GM18870 (cell line): ENCODE measurements around the gene TRPM4.
"Not testable (repeated sequence)": the region's sequence is repeated elsewhere in the genome, so short reads cannot be mapped to it uniquely, and the experiment has no call there.

Experiments used
- ATAC-seq: cut with Tn5 transposase; IDR thresholded peaks from one replicate; pipeline ENCODE4 v1.9.1; 2021; ENCODE audit warnings: moderate library complexity; ENCODE audit not compliant: unreplicated experiment

Gene TRPM4

GRCh38 chr19:49224441-49224840, 66.8 kb downstream of the TRPM4 start:
- ATAC-seq, result not testable (repeated sequence)

DNA sequence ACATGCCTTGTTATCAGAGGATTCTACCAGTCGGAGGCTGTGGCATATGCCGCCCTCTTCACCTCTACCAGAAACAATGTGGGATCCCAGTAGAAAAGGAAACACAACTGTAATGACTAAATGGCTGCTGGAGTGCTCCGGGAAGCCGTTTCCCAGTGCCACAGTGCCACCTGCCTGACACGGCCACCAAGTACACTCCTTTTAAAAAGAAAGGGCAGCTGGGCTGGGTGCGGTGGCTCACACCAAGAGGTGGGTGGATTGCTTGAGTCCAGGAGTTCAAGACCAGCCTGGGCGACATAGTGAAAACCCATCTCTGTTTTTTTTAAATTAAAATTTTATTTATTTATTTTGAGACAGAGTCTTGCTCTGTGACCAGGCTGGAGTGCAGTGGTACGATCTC, 67.3 kb downstream of the TRPM4 start:
- no peak for ATAC-seq

DNA sequence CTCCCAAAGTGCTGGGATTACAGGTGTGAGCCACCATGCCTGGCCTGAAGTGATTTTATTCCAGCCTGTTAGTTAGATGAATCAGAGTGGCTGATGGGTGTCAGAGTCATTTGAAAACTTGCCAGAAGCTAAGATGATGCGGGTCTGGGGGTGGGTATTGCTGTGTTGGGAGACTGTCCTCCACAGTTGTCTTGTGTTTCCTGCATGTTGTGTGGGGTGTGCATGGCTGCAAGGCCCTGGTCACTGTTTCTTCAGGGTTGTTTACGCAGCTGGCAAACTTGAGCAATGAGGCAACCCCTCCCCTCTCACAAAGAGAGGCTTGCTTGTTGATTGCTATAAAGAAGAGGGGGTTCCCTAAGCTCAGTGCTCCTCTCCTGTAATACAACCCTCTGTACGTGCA, 71.8 kb downstream of the TRPM4 start:
- no peak for ATAC-seq

GRCh38 chr19:49231389-49231788, 73.8 kb downstream of the TRPM4 start:
- ATAC-seq, result no peak

- ATAC-seq, result no peak
These were observed 74.2 kb downstream of the TRPM4 start for GRCh38 chr19:49231804-49232203.

- ATAC-seq, result no peak
These were observed 75.6 kb downstream of the TRPM4 start for GRCh38 chr19:49233163-49233562.

DNA sequence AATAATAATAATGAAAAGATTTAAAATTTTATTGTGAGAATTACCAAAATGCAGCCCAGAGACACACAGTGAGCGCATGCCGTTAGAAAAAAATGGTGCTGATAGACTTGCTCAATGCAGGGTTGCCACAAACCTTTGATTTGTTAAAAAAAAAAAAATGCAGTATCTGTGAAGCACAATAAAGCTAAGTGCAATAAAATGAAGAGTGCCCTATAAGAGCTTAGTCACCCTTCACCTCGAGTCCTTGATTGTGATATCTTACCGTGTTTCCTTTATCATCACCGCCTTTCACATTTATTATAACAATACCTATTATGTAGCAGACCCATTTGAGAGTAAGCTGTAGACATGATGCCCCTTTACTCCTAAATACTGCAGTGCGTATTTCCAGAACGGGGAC, 84.2 kb downstream of the TRPM4 start:
- ATAC-seq, result no peak

- ATAC-seq, result no peak
These were observed 85.5 kb downstream of the TRPM4 start for GRCh38 chr19:49243129-49243528.

DNA sequence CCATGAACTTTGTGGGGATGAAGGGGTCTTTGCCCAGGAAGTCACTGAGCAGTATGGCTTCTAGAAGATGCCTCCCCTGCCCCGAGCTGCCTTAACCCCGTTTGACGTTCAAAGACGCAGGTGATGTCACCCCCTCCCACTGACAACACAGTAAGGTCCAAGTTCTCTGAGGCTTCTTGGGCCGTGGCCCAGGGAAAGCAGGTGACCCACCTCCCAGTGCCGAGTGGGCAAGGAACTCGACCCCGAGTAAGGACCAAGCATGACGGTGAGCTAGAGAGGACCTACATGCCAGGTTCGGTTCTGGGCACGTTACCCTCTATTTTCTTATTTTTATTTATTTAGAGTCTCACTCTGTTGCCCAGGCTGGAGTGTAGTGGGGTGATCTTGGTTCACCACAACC, 86.1 kb downstream of the TRPM4 start:
- ATAC-seq, result no peak

DNA sequence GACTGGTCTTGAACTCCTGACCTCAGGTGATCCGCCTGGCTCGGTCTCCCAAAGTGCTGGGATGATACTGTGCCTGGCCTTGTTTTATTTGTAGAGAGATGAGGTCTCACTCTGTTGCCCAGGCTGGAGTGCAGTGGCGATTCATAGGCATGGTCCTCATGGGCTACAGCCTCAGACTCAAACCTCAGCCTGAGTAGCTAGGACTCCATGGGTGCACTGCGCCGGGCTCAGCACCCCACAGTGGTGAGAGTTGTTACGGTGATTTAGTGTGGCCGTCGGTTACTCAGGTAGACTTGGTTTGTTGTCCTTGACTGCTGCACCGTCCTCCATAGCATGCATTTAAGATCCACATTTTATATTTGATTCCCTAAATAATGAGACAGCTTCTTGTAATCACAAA, 86.7 kb downstream of the TRPM4 start:
- no peak for ATAC-seq

- no peak for ATAC-seq
These were observed 90.1 kb downstream of the TRPM4 start for GRCh38 chr19:49247676-49248075.

GRCh38 chr19:49249933-49250332, 92.3 kb downstream of the TRPM4 start:
- no peak for ATAC-seq

GRCh38 chr19:49255674-49256073, 98.1 kb downstream of the TRPM4 start:
- ATAC-seq, result no peak

DNA sequence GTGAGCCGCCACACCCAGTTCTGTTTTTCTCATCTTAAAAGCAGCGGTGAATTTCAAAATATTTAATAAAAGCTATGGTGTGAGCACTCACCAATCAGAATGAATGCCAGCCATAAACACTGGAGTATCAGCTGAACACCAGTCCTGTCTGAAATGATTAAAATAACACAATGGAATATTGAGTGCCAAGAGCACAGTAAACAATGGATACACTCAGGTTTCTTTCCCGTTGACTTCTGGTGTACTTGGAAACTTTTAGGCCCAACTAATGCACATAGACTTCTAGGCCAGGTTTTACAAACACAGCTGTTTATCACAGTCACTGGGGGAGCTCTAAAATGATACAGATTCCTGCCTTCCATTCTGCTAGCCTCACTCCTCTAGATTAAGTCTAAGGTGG, 99.1 kb downstream of the TRPM4 start:
- ATAC-seq, result no peak
